ENCODE measurements around the gene PRDM16.

Gene PRDM16

DNA sequence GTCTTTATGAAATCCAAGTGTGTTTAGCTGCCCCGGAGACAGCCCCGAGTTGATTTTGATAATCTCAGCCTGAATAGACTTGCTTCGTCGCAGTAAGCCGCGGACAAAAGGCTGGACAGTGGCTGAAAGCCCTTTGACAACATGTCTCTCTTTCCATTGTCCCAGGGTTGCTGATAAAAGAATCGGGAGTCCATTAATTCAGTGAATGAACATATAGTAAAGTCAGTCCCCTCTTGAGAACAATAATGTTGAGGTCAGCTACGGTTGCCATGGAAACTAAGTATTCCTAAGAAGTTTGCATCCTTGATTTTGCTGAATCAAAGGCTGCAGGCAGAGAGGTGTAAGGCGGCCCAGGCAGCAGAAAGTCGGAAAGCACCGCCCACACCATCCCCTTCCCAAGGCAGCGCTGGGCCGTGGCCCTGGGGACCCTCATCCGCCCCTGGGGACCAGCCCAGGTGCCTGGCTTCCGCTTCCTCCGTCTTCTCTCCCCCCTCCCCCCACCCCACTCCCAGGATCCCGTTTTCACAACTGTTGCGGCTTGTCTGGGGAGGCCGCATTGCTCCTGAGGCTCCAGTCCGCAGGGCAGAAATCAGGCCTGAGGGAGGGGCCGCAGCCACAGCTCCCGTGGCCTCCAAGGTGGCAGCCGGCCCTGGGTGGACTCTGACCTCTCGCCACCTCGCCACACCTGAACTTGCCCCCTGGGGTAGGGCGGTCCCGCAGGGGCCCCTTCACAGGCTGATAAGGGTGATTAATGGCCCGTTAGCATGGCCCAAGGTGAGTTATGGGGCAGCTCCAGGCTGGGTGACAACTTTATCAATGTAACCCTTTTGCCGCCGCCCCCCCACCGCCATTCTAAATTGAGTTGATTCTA is 180.9 kb downstream of the PRDM16 start:
- no peak for DNase-seq

DNA sequence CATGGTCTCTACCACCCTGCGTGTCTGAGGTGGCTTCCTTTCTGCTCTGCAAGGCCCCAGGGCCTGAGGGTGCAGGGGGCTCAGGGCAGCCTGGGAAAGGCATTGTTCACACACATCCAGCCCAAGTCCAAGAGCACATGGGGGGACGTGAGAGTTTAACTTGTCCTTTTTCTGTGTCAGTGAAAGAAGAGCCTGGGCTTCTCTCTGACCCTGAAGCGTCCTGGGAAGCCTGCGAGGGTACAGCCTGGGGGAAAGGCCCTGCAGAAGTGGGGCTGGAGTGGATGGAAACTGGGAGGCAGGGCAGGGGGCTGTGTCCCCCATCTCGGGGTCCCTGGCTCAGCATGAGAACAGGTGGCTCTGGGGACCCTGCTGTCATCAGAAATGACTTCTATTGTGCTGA is 181.6 kb downstream of the PRDM16 start:
- no peak for DNase-seq

DNA sequence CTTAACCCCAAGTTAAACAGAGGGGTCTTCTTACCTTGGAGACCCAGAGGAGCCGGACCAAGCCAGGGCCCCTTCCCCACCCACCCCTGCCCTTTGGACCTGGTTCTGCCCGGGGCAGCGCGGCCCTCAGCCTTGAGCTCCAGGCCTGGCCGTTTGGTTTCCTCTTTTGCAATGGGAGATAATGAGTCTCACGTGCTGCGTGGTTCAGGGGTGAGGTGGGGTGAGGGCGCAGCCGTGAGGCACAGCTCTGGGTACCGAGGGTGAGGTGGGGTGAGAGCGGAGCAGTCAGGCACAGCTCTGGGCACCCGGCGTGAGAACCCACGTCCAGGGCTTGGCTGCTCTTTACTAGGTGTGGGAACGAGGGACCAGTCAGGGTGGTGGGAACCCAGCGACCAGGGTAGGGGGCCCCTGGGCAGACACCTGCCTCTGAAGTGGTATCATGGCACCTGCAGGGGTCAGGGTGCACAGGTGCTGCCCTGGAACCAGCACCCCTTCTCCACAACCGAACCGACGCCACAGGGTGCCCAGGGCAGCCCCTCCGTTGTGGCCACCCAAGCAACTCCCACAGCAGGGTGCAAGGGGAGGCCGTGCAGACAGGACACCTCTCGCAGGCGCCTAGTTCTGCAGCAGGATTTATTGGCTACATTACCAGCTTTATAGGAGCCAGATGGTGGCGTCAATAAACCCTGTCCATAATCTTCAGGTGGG is 182.2 kb downstream of the PRDM16 start:
- no peak for DNase-seq

DNA sequence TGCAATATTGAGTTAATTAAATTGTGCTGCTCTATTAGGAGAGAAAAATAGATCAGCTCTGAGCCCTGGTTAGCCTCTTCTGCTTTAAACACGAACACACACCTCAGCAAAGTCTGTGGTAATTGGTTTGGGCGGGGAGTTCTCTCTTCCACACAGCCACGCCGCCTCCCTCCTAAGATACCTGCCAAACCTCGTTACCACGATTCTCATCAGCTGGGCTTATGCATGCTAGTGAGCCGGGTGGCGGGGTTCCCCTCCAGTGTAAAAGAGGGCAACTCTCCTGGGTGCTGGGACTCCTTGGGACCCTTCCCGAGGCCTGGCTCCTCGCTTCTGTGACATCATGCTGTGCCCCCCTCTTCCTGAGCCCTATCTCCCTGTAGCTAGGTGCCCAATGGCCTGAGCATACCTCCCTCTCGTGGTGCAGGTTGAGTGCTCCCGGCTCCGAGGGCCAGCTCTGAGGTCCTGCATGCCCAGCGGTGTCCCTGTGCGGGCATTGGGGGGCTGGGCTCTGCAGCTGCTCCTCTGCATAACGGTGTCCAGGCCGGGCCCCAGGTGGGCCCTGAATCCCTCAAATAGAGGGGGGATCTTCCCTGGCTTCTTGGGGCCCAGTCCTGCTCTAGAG is 182.9 kb downstream of the PRDM16 start:
- no peak for DNase-seq

- DNase-seq = no peak
Observed at GRCh38 chr1:3255680-3256079, 186.7 kb downstream of the PRDM16 start.

GRCh38 chr1:3257788-3258187 is 188.8 kb downstream of the PRDM16 start:
- no peak for DNase-seq

DNA sequence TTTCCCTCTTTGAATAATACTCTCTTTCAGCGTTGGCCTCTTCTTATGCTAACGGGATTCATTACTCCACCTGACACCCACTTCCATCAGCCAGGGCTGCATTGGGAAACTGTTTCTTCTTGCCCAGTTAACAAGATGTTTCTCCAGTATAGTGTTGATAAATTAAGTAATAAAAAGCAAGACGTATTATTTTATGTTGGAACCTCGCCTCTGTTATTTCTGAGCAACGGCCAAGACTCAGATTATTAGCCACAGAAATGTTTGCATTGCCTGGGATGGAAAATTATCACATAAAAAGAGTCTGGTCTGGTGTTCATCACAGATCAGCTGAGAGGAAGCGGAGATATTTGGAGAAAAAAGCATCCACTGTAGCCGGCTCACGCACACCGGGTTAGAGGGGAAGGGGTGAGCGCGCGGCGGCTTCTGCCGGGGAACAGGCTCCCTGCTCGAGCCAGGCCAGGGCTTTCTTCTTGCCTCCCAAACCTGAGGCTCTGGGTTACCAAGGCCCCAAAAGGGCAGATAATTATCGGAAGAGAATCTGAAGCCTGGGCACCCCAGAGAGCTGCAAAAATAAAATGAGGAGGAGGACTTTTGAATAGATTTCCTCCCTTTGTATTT is 189.5 kb downstream of the PRDM16 start:
- no peak for DNase-seq

DNA sequence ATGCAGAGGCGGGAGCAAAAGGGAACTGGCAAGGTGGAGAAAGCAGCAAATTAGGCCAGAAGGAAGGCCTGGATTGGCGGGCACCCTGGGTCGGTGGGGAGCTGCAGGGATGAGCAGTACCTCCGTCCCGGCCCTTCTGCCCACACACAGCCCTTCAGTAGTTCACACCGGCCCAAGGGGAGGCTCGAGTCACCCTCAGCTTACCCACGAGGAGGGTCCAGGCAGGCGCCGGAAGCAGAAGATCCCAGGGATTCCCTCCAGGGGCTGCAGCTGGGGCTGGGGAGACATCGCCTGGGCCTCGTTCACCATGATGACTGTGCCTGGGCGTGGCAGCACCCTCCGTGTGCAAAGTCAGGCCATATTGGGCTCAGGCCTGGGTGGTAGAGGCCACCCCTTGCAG is 190.0 kb downstream of the PRDM16 start:
- DNase-seq = no peak

- DNase-seq = no peak
Observed at GRCh38 chr1:3261007-3261968, 192.3 kb downstream of the PRDM16 start.

- DNase-seq = no peak
Observed at GRCh38 chr1:3261969-3262579, 193.1 kb downstream of the PRDM16 start.

- no peak for DNase-seq
Observed at GRCh38 chr1:3262681-3263286, 193.8 kb downstream of the PRDM16 start.

DNA sequence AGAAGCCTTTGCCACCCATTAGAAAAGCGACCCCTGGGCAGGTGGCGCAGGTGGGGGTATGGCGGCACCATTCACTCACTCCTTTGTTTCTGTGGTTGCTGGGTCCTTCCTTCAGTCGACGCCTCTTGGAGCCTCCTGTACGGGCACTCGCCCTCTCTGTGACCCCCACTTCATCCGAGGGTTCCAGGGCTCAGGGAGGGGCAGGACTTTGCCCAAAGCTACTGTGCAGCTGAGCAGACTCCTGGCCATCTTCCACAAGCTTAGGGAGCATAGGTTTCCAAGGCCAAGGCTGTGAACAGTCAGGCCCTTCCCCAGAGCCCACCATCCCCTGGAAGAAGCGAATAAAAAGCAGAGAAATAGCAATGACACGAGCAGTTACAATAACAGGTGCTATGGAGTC is 194.8 kb downstream of the PRDM16 start:
- DNase-seq = no peak

DNA sequence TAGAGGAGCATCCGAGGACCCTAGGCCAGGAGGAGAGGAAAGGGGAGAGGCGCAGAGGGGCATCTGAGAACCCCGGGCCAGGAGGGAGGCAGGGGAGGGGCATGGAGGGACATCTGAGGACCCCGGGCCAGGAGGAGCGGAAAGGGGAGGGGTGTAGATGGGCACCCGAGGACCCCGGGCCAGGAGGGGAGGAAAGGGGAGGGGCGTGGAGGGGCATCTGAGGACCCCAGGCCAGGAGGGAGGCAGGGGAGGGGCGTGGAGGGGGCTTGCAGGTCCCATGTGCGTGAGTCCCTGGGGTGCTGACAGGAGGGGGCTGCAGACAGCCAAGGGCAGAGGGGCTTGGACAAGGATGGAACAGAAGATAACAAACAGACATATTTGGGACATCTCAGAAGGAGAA is 195.5 kb downstream of the PRDM16 start:
- no peak for DNase-seq

DNA sequence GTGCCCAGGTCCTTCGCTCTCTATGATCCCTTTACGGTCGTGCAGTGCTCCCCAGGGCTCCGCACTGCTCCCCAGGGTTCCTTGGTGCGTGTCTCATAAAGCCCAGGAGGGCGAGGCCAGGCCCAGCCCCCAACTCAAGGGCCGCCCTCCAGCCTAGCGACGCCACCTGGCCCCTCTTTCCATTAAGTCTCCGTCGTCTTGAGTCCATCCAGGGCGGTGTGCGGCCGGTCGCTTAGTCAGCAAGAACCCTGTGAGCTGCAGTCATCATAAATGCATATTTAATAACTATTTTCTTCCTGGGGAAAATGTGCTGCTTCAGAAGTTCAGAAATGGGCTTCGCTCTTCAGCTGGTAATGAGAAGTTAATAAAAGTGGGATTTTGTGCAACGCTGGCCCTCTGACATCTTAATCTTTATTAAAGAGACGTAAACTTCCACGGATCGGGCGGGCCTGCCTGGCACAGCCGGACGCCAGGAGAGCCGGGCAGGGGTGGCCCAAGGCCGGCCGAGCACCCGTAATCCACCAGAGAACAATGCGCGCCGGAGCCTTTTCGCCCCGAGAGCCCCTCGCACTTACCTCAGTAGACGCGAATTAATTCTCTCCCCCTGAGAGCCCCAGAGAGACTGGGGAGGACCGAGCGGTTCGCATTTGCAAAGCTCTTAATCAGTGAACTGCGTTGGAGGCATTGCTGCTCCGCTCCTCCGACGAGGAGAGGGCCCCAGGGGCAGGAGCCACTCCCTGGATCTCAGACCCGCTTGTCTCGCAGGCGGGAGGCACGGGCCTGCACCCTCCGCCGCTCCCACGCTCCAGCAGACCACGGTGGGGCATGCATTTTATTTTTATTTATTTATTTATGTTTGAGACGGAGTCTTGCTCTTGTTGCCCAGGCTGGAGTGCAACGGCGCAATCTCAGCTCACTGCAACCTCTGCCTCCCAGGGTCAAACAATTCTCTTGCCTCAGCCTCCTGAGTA is 197.1 kb downstream of the PRDM16 start:
- DNase-seq = no peak

- no peak for DNase-seq
Observed at GRCh38 chr1:3266870-3267549, 198.0 kb downstream of the PRDM16 start.

GRCh38 chr1:3267550-3268270 is 198.7 kb downstream of the PRDM16 start:
- no peak for DNase-seq

GRCh38 chr1:3268281-3268680 is 199.3 kb downstream of the PRDM16 start:
- no peak for DNase-seq

DNA sequence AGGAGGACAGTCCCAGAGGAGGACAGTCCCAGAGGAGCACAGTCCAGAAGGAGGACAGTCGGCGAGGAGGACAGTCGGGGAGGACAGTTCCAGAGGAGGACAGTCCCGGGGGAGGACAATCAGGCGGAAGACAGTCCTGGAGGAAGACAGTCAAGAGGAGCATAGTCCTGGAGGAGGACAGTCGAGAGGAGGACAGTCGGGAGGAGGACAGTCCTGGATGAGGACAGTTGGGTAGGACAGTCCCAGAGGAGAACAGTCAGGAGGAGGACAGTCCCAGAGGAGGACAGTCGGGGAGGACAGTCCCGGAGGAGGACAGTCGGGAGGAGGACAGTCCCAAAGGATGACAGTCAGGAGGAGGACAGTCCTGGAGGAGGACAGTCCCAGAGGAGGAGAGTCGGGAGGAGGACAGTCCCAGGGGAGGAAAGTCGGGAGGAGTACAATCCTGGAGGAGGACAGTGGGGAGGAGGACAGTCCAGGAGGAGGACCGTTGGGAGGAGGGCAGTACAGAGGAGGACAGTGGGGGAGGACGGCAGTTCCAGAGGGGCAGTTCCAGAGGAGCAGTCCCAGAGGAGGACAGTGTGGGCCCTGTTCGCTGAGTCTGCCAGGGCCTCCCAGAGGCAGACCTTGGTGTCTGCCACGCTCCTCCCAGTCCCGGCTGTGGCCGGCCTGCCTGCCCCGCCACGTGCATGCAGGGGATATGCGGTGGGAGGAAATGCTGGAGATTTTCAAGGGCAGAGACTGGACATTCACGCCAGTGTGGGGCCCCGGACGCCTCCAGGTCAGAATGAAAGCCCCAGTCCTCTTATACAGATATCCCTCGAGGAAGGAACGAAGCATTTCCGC is 201.6 kb downstream of the PRDM16 start:
- no peak for DNase-seq
